Heart left ventricle (tissue), 16 donors: ENCODE results near the gene MORC3. TPM values are rescaled to one million over a fixed set of nuclear protein-coding genes. Genes with fewer than 3 reads are reported as not detected.
"Not testable (repeated sequence)": the region's sequence is repeated elsewhere in the genome, so short reads cannot be mapped to it uniquely, and the experiment has no call there.

ENCODE experiments used
- ATAC-seq, 4 donors: fragments of 200-7000 bp; cut with Tn5 transposase; one replicate each; pipeline ENCODE4 v1.9.1; 2020 to 2022; ENCODE audit warnings: moderate library complexity in 4 of 4, mild to moderate bottlenecking in 3 of 4, moderate number of reproducible peaks in 1 of 4
- DNase-seq, 5 donors: peaks; one replicate each; pipeline ENCODE4 v3.0.0-alpha.2; 2020
- H3K27ac ChIP-seq, 12 donors: fragments of 200-600 bp; sonication (generic) in 4 of 12; one replicate each; pipeline versions ENCODE4 v1.5.0 to v1.8.0; 2016 to 2022; ENCODE audit warnings: mild to moderate bottlenecking in 2 of 12
- H3K27me3 ChIP-seq, 9 donors: fragments of 200-600 bp; sonication (generic) in 2 of 9; one replicate each; pipeline versions ENCODE4 v1.5.1 to v1.8.0; 2016 to 2022; ENCODE audit warnings: mild to moderate bottlenecking in 3 of 9
- H3K36me3 ChIP-seq, 9 donors: fragments of 200-600 bp; sonication (generic) in 2 of 9; one replicate each; pipeline versions ENCODE4 v1.5.0 to v1.8.0; 2018 to 2022; ENCODE audit warnings: mild to moderate bottlenecking in 2 of 9
- H3K4me1 ChIP-seq, 12 donors: fragments of 200-600 bp; sonication (generic) in 4 of 12; one replicate each; pipeline versions ENCODE4 v1.5.0 to v1.8.0; 2016 to 2022; ENCODE audit warnings: mild to moderate bottlenecking in 3 of 12
- H3K4me3 ChIP-seq, 12 donors: fragments of 200-600 bp; sonication (generic) in 4 of 12; one replicate each; pipeline versions ENCODE4 v1.5.0 to v1.8.0; 2017 to 2022; ENCODE audit warnings: mild to moderate bottlenecking in 9 of 12, moderate library complexity in 4 of 12
- H3K9me3 ChIP-seq, 12 donors: fragments of 200-600 bp; sonication (generic) in 4 of 12; one replicate each; pipeline versions ENCODE4 v1.5.0 to v1.8.0; 2016 to 2022; ENCODE audit warnings: mild to moderate bottlenecking in 1 of 12
- CTCF ChIP-seq, 12 donors: fragments of 200-600 bp; sonication (generic) in 4 of 12; IDR thresholded peaks; one replicate each; pipeline versions ENCODE4 v1.5.0 to v1.8.0; 2018 to 2022; ENCODE audit warnings: antibody characterized with exemption in 12 of 12, mild to moderate bottlenecking in 5 of 12
- POLR2A ChIP-seq, 2 donors: fragments of 450-650 bp; IDR thresholded peaks; one replicate each; pipeline ENCODE4 v1.6.1; 2017; ENCODE audit warnings: antibody characterized with exemption in 2 of 2, mild to moderate bottlenecking in 2 of 2, moderate library complexity in 2 of 2
- WGBS, 4 donors: extraction: QIAGEN DNeasy Blood & Tissue Kit in 2 of 4; methylation state at CpG; one replicate each; pipeline versions ENCODE4 v1.1.5 to v1.1.7; 2013 to 2018; 5-methylcytosine and 5-hydroxymethylcytosine counted together
- intact Hi-C, 10 donors: fragments of 100-400 bp; cut with DNase I; formaldehyde crosslinking; loops; one replicate each; pipeline versions ENCODE4 v1.11.1 to v1.14.2; 2022
- polyA plus RNA-seq, 2 donors: library from polyadenylated mRNA; stranded (reverse); fragments of 200-250 nt; gene quantifications; one replicate each; pipeline ENCODE4 v1.2.3, GENCODE V29; 2013
- total RNA-seq, 9 donors: library from RNA; depleted of rRNA in 2 of 9; stranded (reverse); fragments of >200 nt in 2 of 9; fragmentation: NEBNext Ultra II Directional in 3 of 9; extraction: Animal tissue kit (Norgen Biotek cat#: 25700) in 3 of 9; gene quantifications; one replicate each; pipeline versions ENCODE4 v1.1.0 to v1.2.4, GENCODE V29; 2016 to 2023
- donor health status: ischemic (EF 13 %, LVEDD 7.1; RV severe dilation, severe dysfunction).
- donor health status: healthy with polysubstance abuse.
- donor health status: DM: no; HTN: yes; CAD: no.
- donor health status: DM: no; HTN: no; CAD: no.
- donor health status: ischemic (EF 25% LVEDD 6.9; RV normal size, moderate dysfunction).
- donor health status: ischemic (EF 25% LVEDD 5.7; RV mildly dilated, moderate dysfunction).
- donor health status: healthy.
- donor health status: DM: yes; HTN: yes; CAD: no.
- donor health status: ischemic (EF 35%, LVEDD 5.7; RV mildly dilated, moderate dysfunction).
- donor health status: nonischemic (EF 11% LVEDD 7.7; RV severe dilation, severe dysfunction).
- donor health status: DM: yes; HTN: yes; CAD: no.
- donor health status: PGD.
- donor health status: ischemic (EF 29% LVEDD 5.4; RV normal size, mild dysfunction).
- donor health status: nonischemic (EF 23%, LVEDD 6.1; RV moderate dilation, normal function).

Gene MORC3
- total and polyA plus RNA-seq, 11 donors: 9.0 to 21.3 (median 17.3) TPM

GRCh38 chr21:36337099-36337509, 17.1 kb downstream of the MORC3 start:
- intact Hi-C loops: loop anchor here in 1 of 10 donors (10.0 kb wide), 1 partner anchor 202 kb away; the partner anchor contains the start of gene CBR3
- ATAC-seq (peak in 1 of 4 donors; percentile 44), DNase-seq (no peak)
- Histone ChIP-seq H3K4me1 (peaks cover 0 to 20% (median 8%) of the 10 kb centered on the region in 12 donors), H3K9me3 (no peaks in the 10 kb centered on the region), H3K36me3 (peaks cover 3 to 90% (median 83%) of the 10 kb centered on the region in 9 donors), H3K4me3 (no peak overlapping the region), H3K27ac (no peak overlapping the region), H3K27me3 (no peaks in the 10 kb centered on the region)
- TF ChIP-seq CTCF (IDR thresholded peaks at IDR 0.05) (no peak), POLR2A (IDR thresholded peaks at IDR 0.05) (no peak)
- 93 to 95% (median 94%) methylated on average over 3 of the region's 3 CpGs for WGBS, 4 donors

DNA sequence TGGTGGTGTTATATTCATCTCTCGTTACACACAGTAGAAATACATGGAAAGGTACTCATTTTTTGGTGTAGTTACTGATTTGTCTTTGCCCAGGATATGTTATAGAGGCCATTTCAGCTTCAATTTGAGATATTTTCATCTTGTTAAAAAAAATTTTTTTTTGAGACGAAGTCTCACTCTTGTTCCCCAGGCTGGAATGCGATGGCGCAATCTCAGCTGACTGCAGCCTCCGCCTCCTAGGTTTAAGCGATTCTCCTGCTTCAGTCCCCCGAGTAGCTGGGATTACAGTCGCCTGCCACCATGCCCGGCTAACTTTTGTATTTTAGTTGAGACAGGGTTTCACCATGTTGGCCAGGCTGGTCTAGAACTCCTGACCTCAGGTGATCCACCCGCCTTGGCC, 19.0 kb downstream of the MORC3 start:
- intact Hi-C loops: loop anchor here in 1 of 10 donors (10.0 kb wide), 1 partner anchor 204 kb away; the partner anchor contains the start of gene CBR3
- DNase-seq (no peak), ATAC-seq (no peak)
- TF ChIP-seq CTCF (IDR thresholded peaks at IDR 0.05) (no peak), POLR2A (IDR thresholded peaks at IDR 0.05) (no peak)
- Histone ChIP-seq H3K27ac (no peak overlapping the region), H3K9me3 (no peaks in the 10 kb centered on the region), H3K4me3 (no peak overlapping the region), H3K27me3 (no peaks in the 10 kb centered on the region), H3K4me1 (peaks cover 0 to 5% (median 0%) of the 10 kb centered on the region in 12 donors), H3K36me3 (peaks cover 3 to 100% (median 96%) of the 10 kb centered on the region in 9 donors)
- 96 to 98% (median 97%) methylated on average over 10 of the region's 10 CpGs for WGBS, 4 donors

DNA sequence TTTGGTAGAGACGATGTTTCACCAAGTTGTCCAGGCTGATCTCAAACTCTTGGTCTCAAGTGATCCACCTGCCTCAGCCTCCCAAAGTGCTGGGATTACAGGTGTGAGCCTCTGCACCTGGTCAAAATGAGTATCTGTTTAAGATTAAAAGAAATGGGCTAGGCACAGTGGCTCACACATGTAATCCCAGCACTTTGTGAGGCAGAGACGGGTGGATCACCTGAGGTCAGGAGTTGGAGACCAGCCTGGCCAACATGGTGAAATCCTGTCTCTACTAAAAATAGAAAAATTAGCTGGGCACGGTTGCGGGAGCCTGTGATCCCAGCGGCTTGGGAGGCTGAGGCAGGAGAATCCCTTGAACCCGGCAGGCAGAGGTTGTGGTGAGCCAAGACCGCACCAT, 22.6 kb downstream of the MORC3 start:
- H3K27me3 ChIP-seq, H3K9me3 ChIP-seq, H3K4me1 ChIP-seq, ATAC-seq, H3K4me3 ChIP-seq, DNase-seq, H3K27ac ChIP-seq, intact Hi-C loops: not testable (repeated sequence)
- peaks cover 3 to 100% (median 100%) of the 10 kb centered on the region in 9 donors for H3K36me3 ChIP-seq
- 81 to 88% (median 85%) methylated on average over 7 of the region's 7 CpGs for WGBS, 4 donors

- TF ChIP-seq CTCF (IDR thresholded peaks at IDR 0.05): no peak
- TF ChIP-seq POLR2A (IDR thresholded peaks at IDR 0.05): no peak
- 78 to 94% (median 85%) methylated on average over 1 of the region's 1 CpG for WGBS, 4 donors
Measured at GRCh38 chr21:36344931-36345330, 24.9 kb downstream of the MORC3 start.

More at GRCh38 chr21:36344931-36345330, 24.9 kb downstream of the MORC3 start:
- no peak overlapping the region for H3K27ac ChIP-seq
- no peaks in the 10 kb centered on the region for H3K27me3 ChIP-seq
- no peak overlapping the region for H3K4me3 ChIP-seq
- DNase-seq: no peak
- H3K9me3 ChIP-seq: no peaks in the 10 kb centered on the region
- H3K4me1 ChIP-seq: peaks cover 0 to 2% (median 0%) of the 10 kb centered on the region in 12 donors
- intact Hi-C loops: no loop called here
- ATAC-seq: no peak
- peaks cover 3 to 100% (median 100%) of the 10 kb centered on the region in 9 donors for H3K36me3 ChIP-seq
